DND-41 (cell line): Measurements from ENCODE around the gene TMEM128.

Source experiments
- ATAC-seq: fragments of 200-7000 bp; cut with Tn5 transposase; 3 replicates; pipeline ENCODE4 v1.9.1; 2021; ENCODE audit warnings: low read depth; ENCODE audit not compliant: insufficient read depth
- DNase-seq: peaks from one replicate; pipeline ENCODE4 v3.0.0-alpha.2; 2020
- H2AFZ ChIP-seq: 2 replicates; pipeline ENCODE4 v1.6.0; 2012; ENCODE audit warnings: low read depth, low read length
- H3K27ac ChIP-seq: 2 replicates; pipeline ENCODE4 v1.5.1; 2012; ENCODE audit warnings: low read length, inconsistent platforms
- H3K27me3 ChIP-seq: fragments of 200-600 bp; sonication (generic); 2 replicates; pipeline ENCODE4 v1.6.0; 2012; ENCODE audit warnings: low read length, mild to moderate bottlenecking, inconsistent platforms; ENCODE audit not compliant: insufficient read depth, poor library complexity
- H3K36me3 ChIP-seq: 2 replicates; pipeline ENCODE4 v1.5.1; 2012; ENCODE audit warnings: low read length, inconsistent platforms; ENCODE audit not compliant: insufficient read depth
- H3K4me1 ChIP-seq: 2 replicates; pipeline ENCODE4 v1.5.1; 2012; ENCODE audit warnings: mild to moderate bottlenecking, low read length; ENCODE audit not compliant: insufficient read depth
- H3K4me2 ChIP-seq: 2 replicates; pipeline ENCODE4 v1.6.0; 2012; ENCODE audit warnings: mild to moderate bottlenecking, moderate library complexity, low read length, inconsistent platforms; ENCODE audit not compliant: insufficient read depth
- H3K4me3 ChIP-seq, 2 experiments: fragments of 200-600 bp in 1 of 2; shearing (Covaris generic) in 1 of 2; 2 replicates each; pipeline ENCODE4 v1.5.1; 2012 to 2016; ENCODE audit warnings: inconsistent platforms in 2 of 2, low read length in 2 of 2, mild to moderate bottlenecking in 2 of 2, low read depth in 1 of 2, moderate library complexity in 1 of 2
- H3K79me2 ChIP-seq: 2 replicates; pipeline ENCODE4 v1.6.0; 2012; ENCODE audit warnings: low read length, inconsistent platforms; ENCODE audit not compliant: insufficient read depth
- H3K9ac ChIP-seq: 2 replicates; pipeline ENCODE4 v1.6.0; 2012; ENCODE audit warnings: low read depth, mild to moderate bottlenecking, inconsistent platforms, low read length, moderate library complexity
- H3K9me3 ChIP-seq: 2 replicates; pipeline ENCODE4 v1.5.1; 2012; ENCODE audit warnings: low read length, moderate library complexity, mild to moderate bottlenecking, inconsistent platforms; ENCODE audit not compliant: insufficient read depth, severe bottlenecking
- H4K20me1 ChIP-seq: 2 replicates; pipeline ENCODE4 v1.6.0; 2012; ENCODE audit warnings: low read length; ENCODE audit not compliant: insufficient read depth
- CTCF ChIP-seq: IDR thresholded peaks from 2 replicates; pipeline ENCODE4 v1.5.1; 2012; ENCODE audit warnings: borderline replicate concordance, low read length, moderate library complexity, mild to moderate bottlenecking; ENCODE audit not compliant: poor library complexity, severe bottlenecking; ENCODE audit errors: extremely low read depth
- EZH2 ChIP-seq: IDR thresholded peaks from 3 replicates; pipeline ENCODE4 v1.6.1; 2012; ENCODE audit warnings: borderline replicate concordance, low read depth, mild to moderate bottlenecking, moderate library complexity, low read length, inconsistent platforms; ENCODE audit not compliant: severe bottlenecking

The TMEM128 gene

GRCh38 chr4:4233610-4234009 lies 14.4 kb downstream of the TMEM128 start:
- Histone ChIP-seq H3K4me1 (no peaks in the 10 kb centered on the region), H3K27me3 (no peaks in the 10 kb centered on the region), H2AFZ (no peak overlapping the region), H3K9me3 (peaks cover 6% of the 10 kb centered on the region), H3K79me2 (no peaks in the 10 kb centered on the region), H3K4me3 (no peak overlapping the region), H3K9ac (no peak overlapping the region), H3K27ac (no peak overlapping the region), H3K4me2 (no peak overlapping the region), H3K36me3 (peaks cover 14% of the 10 kb centered on the region), H4K20me1 (no peaks in the 10 kb centered on the region)
- no peak for ATAC-seq
- TF ChIP-seq CTCF (no peak), EZH2 (no peak)
- DNase-seq = no peak

GRCh38 chr4:4228356-4228668 lies 19.7 kb downstream of the TMEM128 start:
- ATAC-seq (no peak), DNase-seq (no peak)
- TF ChIP-seq CTCF (no peak), EZH2 (no peak)
- Histone ChIP-seq H2AFZ (no peak overlapping the region), H3K27ac (no peak overlapping the region), H3K79me2 (no peaks in the 10 kb centered on the region), H3K4me3 (no peak overlapping the region), H3K36me3 (no peaks in the 10 kb centered on the region), H3K9me3 (no peaks in the 10 kb centered on the region), H3K27me3 (no peaks in the 10 kb centered on the region), H3K9ac (no peak overlapping the region), H4K20me1 (no peaks in the 10 kb centered on the region), H3K4me2 (no peak overlapping the region), H3K4me1 (no peaks in the 10 kb centered on the region)

- no peak overlapping the region for H3K4me2 ChIP-seq
- no peak overlapping the region for H3K4me3 ChIP-seq
Observed at GRCh38 chr4:4227510-4228355, 20.3 kb downstream of the TMEM128 start.

More at GRCh38 chr4:4227510-4228355, 20.3 kb downstream of the TMEM128 start:
- Histone ChIP-seq H3K27ac (no peak overlapping the region), H3K27me3 (no peaks in the 10 kb centered on the region), H3K36me3 (no peaks in the 10 kb centered on the region), H2AFZ (no peak overlapping the region), H3K9ac (no peak overlapping the region), H3K79me2 (no peaks in the 10 kb centered on the region), H4K20me1 (no peaks in the 10 kb centered on the region), H3K4me1 (no peaks in the 10 kb centered on the region), H3K9me3 (no peaks in the 10 kb centered on the region)
- DNase-seq = no peak
- no peak for TF ChIP-seq EZH2
- TF ChIP-seq CTCF = no peak
- ATAC-seq = no peak
